IMR-90 (cell line): ENCODE results near the gene TRIML2. TPM values are rescaled to one million over a fixed set of nuclear protein-coding genes. Genes with fewer than 3 reads are reported as not detected.

ENCODE experiments used
- ATAC-seq: fragments of 200-7000 bp; cut with Tn5 transposase; 2 replicates; pipeline ENCODE4 v1.9.1; 2020; ENCODE audit warnings: low read depth, mild to moderate bottlenecking, moderate library complexity
- BruUV-seq: library from RNA; stranded (reverse); fragments of 400-500 nt; replicated peaks from 2 replicates; lab custom pipeline; 2021; lab: Mats Ljungman, UMichigan
- CTCF ChIA-PET: fragments of 300-600 bp; formaldehyde crosslinking; extraction: SDS; loops from one replicate; lab custom pipeline; 2021; ENCODE audit warnings: antibody characterized with exemption; lab: Yijun Ruan, JAX
- POLR2A ChIA-PET: fragments of 300-600 bp; sonication (Branson Sonifier 250); formaldehyde crosslinking; loops from one replicate; lab custom pipeline; 2022; ENCODE audit warnings: antibody characterized with exemption; ENCODE audit not compliant: unreplicated experiment; lab: Charles Lee
- DNase-seq: peaks from one replicate; pipeline ENCODE4 v3.0.0; 2013
- H2AFZ ChIP-seq: replicated peaks from 2 replicates; pipeline ENCODE3; 2013; ENCODE audit warnings: low read length, mild to moderate bottlenecking; ENCODE audit not compliant: poor library complexity
- H2AK5ac ChIP-seq: 2 replicates; pipeline ENCODE4 v1.6.1; 2013; ENCODE audit warnings: low read depth, low read length, inconsistent platforms
- H2AK9ac ChIP-seq: replicated peaks from 2 replicates; pipeline ENCODE3; 2013; ENCODE audit warnings: mild to moderate bottlenecking, low read depth, low read length, moderate library complexity; ENCODE audit not compliant: poor library complexity
- H2BK120ac ChIP-seq: 2 replicates; pipeline ENCODE4 v1.6.1; 2013; ENCODE audit warnings: low read depth, low read length, inconsistent platforms
- H2BK15ac ChIP-seq: 3 replicates; pipeline ENCODE4 v1.6.1; 2013; ENCODE audit warnings: low read depth, low read length, inconsistent platforms
- H2BK20ac ChIP-seq: 2 replicates; pipeline ENCODE4 v1.6.1; 2013; ENCODE audit warnings: low read depth, mild to moderate bottlenecking, inconsistent platforms, low read length, moderate library complexity
- H2BK5ac ChIP-seq: 2 replicates; pipeline ENCODE4 v1.6.1; 2013; ENCODE audit warnings: mild to moderate bottlenecking, low read depth, low read length, inconsistent platforms; ENCODE audit not compliant: poor library complexity, severe bottlenecking
- H3K14ac ChIP-seq: replicated peaks from 2 replicates; pipeline ENCODE4 v1.6.1; 2013; ENCODE audit warnings: low read depth, low read length, inconsistent platforms
- H3K18ac ChIP-seq: 2 replicates; pipeline ENCODE4 v1.6.1; 2013; ENCODE audit warnings: low read depth, low read length, control low read depth
- H3K23ac ChIP-seq: 2 replicates; pipeline ENCODE4 v1.6.1; 2013; ENCODE audit warnings: low read depth, low read length, inconsistent platforms
- H3K27ac ChIP-seq: 2 replicates; pipeline ENCODE4 v1.5.1; 2013; ENCODE audit warnings: mild to moderate bottlenecking, control low read depth, low read length; ENCODE audit not compliant: insufficient read depth
- H3K27me3 ChIP-seq: 2 replicates; pipeline ENCODE4 v1.6.1; 2013; ENCODE audit warnings: low read length; ENCODE audit not compliant: control insufficient read depth, insufficient read depth
- H3K36me3 ChIP-seq: 2 replicates; pipeline ENCODE4 v1.6.1; 2013; ENCODE audit warnings: low read length, mixed read lengths; ENCODE audit not compliant: control insufficient read depth, insufficient read depth
- H3K4ac ChIP-seq: 2 replicates; pipeline ENCODE4 v1.6.1; 2013; ENCODE audit warnings: low read depth, low read length, inconsistent platforms
- H3K4me1 ChIP-seq: 2 replicates; pipeline ENCODE4 v1.6.1; 2013; ENCODE audit warnings: low read length, mixed read lengths; ENCODE audit not compliant: control insufficient read depth, insufficient read depth
- H3K4me2 ChIP-seq: 2 replicates; pipeline ENCODE4 v1.6.1; 2013; ENCODE audit warnings: low read depth, mild to moderate bottlenecking, control low read depth, low read length, moderate library complexity
- H3K4me3 ChIP-seq: 2 replicates; pipeline ENCODE4 v1.5.1; 2013; ENCODE audit warnings: low read depth, mild to moderate bottlenecking, control low read depth, low read length, moderate library complexity; ENCODE audit not compliant: insufficient read depth
- H3K56ac ChIP-seq: 2 replicates; pipeline ENCODE4 v1.6.1; 2013; ENCODE audit warnings: low read length, inconsistent platforms; ENCODE audit not compliant: insufficient read depth; ENCODE audit errors: extremely low read depth
- H3K79me1 ChIP-seq, 2 experiments: 2 replicates each; pipeline ENCODE4 v1.6.1; 2013; ENCODE audit warnings: low read length in 2 of 2, inconsistent platforms in 1 of 2, low read depth in 1 of 2
- H3K9ac ChIP-seq: 2 replicates; pipeline ENCODE4 v1.6.1; 2013; ENCODE audit warnings: low read depth, low read length, control low read depth
- H3K9me1 ChIP-seq: 2 replicates; pipeline ENCODE4 v1.6.1; 2013; ENCODE audit warnings: low read length, inconsistent platforms; ENCODE audit not compliant: insufficient read depth
- H3K9me3 ChIP-seq: 2 replicates; pipeline ENCODE4 v1.6.1; 2013; ENCODE audit warnings: low read length; ENCODE audit not compliant: control insufficient read depth, insufficient read depth
- H4K20me1 ChIP-seq: 2 replicates; pipeline ENCODE4 v1.6.1; 2013; ENCODE audit warnings: low read length, inconsistent platforms; ENCODE audit not compliant: insufficient read depth
- H4K5ac ChIP-seq: 2 replicates; pipeline ENCODE4 v1.6.1; 2013; ENCODE audit warnings: mild to moderate bottlenecking, low read depth, low read length, control low read depth
- H4K8ac ChIP-seq, 2 experiments: 2 replicates each; pipeline ENCODE4 v1.6.1; 2013; ENCODE audit warnings: low read depth in 2 of 2, low read length in 2 of 2, control low read depth in 1 of 2, inconsistent platforms in 1 of 2
- H4K91ac ChIP-seq: 2 replicates; pipeline ENCODE4 v1.6.1; 2013; ENCODE audit warnings: low read depth, low read length, inconsistent platforms; ENCODE audit not compliant: insufficient read depth
- BHLHE40 ChIP-seq: fragments of 150-350 bp; IDR thresholded peaks from 2 replicates; pipeline ENCODE4 v1.6.1; 2016; ENCODE audit warnings: mild to moderate bottlenecking, low read depth, low read length
- CHD1 ChIP-seq: IDR thresholded peaks from 2 replicates; pipeline ENCODE4 v1.6.1; 2012; ENCODE audit warnings: low read depth, low read length, improper control_type of control experiment
- CTCF ChIP-seq: conservative IDR thresholded peaks from 2 replicates; pipeline ENCODE4 v1.5.1; 2012; ENCODE audit warnings: mild to moderate bottlenecking, low read depth, low read length, improper control_type of control experiment
- ELK1 ChIP-seq: fragments of 150-350 bp; IDR thresholded peaks from 2 replicates; pipeline ENCODE4 v1.6.1; 2016; ENCODE audit warnings: low read depth, mild to moderate bottlenecking, low read length, moderate library complexity, borderline replicate concordance
- FOS ChIP-seq: fragments of 150-350 bp; IDR thresholded peaks from 2 replicates; pipeline ENCODE4 v1.6.1; 2016; ENCODE audit warnings: low read depth, low read length
- MAFK ChIP-seq: IDR thresholded peaks from 2 replicates; pipeline ENCODE4 v1.6.1; 2012; ENCODE audit warnings: low read depth, low read length, improper control_type of control experiment
- MAZ ChIP-seq: IDR thresholded peaks from 2 replicates; pipeline ENCODE4 v1.6.1; 2012; ENCODE audit warnings: low read depth, mild to moderate bottlenecking, low read length, improper control_type of control experiment, moderate library complexity, borderline replicate concordance
- MXI1 ChIP-seq: IDR thresholded peaks from 2 replicates; pipeline ENCODE4 v1.6.1; 2012; ENCODE audit warnings: low read depth, mild to moderate bottlenecking, low read length, moderate library complexity, borderline replicate concordance
- NFE2L2 ChIP-seq: fragments of 150-350 bp; IDR thresholded peaks from 2 replicates; pipeline ENCODE4 v1.6.1; 2016; ENCODE audit warnings: low read depth, mild to moderate bottlenecking, low read length
- POLR2A ChIP-seq: IDR thresholded peaks from 2 replicates; pipeline ENCODE4 v1.6.1; 2012; ENCODE audit warnings: mild to moderate bottlenecking, low read depth, low read length
- RAD21 ChIP-seq: IDR thresholded peaks from 2 replicates; pipeline ENCODE4 v1.6.1; 2012; ENCODE audit warnings: low read length, improper control_type of control experiment
- RCOR1 ChIP-seq: IDR thresholded peaks from 2 replicates; pipeline ENCODE4 v1.6.1; 2012; ENCODE audit warnings: mild to moderate bottlenecking, low read length, improper control_type of control experiment; ENCODE audit not compliant: insufficient replicate concordance
- RFX5 ChIP-seq: IDR thresholded peaks from 2 replicates; pipeline ENCODE4 v1.8.0; 2012; ENCODE audit warnings: low read depth, mild to moderate bottlenecking, low read length, moderate library complexity
- SMC3 ChIP-seq: fragments of 150-350 bp; IDR thresholded peaks from 2 replicates; pipeline ENCODE4 v1.6.1; 2016; ENCODE audit warnings: low read depth, mild to moderate bottlenecking, antibody characterized with exemption, low read length, moderate library complexity
- WGBS, 2 experiments: methylation state at CpG; one replicate each; pipeline versions ENCODE4 v1.1.5 to v1.1.7; 2013; ENCODE audit warnings: missing lambda C conversion rate in 2 of 2; ENCODE audit not compliant: insufficient read length in 1 of 2; ENCODE audit errors: extremely low coverage in 2 of 2; 5-methylcytosine and 5-hydroxymethylcytosine counted together
- dilution Hi-C: fragments of 300-500 bp; cut with HindIII; formaldehyde crosslinking; loops from one replicate; pipeline ENCODE4 v1.14.3; 2018; ENCODE audit warnings: low sequenced_read_pairs; ENCODE audit not compliant: unreplicated experiment
- in situ Hi-C: fragments of 300-500 bp; cut with MboI; formaldehyde crosslinking; loops from 3 replicates; pipeline ENCODE4 v1.14.3; 2019; ENCODE audit warnings: low sequenced_read_pairs, inconsistent platforms, mixed read lengths
- intact Hi-C: fragments of 100-400 bp; cut with micrococcal nuclease; formaldehyde crosslinking; loops from 2 replicates; pipeline ENCODE4 v1.10.0; 2022
- polyA plus RNA-seq, 3 experiments: library from polyadenylated mRNA; depleted of rRNA; stranded (reverse); fragments of >200 nt; gene quantifications; 2 replicates each; pipeline ENCODE4 v1.2.3, GENCODE V29; 2012; ENCODE audit warnings: low replicate concordance in 1 of 3
- total RNA-seq: library from RNA; depleted of rRNA; stranded (reverse); fragments of >200 nt; gene quantifications from 2 replicates; pipeline ENCODE4 v1.2.3, GENCODE V29; 2012
- TF ChIP-seq, protein P1 (sequence below): fragments of 150-350 bp; IDR thresholded peaks from 2 replicates; pipeline ENCODE4 v1.6.1; 2017; ENCODE audit warnings: mild to moderate bottlenecking, antibody characterized with exemption, low read length, low read depth

Gene TRIML2
- total and polyA plus RNA-seq, 2 of the 4 experiments (the other 2 are of a cell fraction), result 0.18 to 0.21 TPM

GRCh38 chr4:188158336-188158735, 48.9 kb upstream of the TRIML2 start:
- POLR2A ChIA-PET, result no interaction called here
- peak overlapping the region; percentile 65 for H2AK9ac ChIP-seq
- TF ChIP-seq FOS (no peak), MAFK (no peak), NFE2L2 (no peak), ELK1 (no peak), CHD1 (no peak), RFX5 (no peak), SMC3 (no peak), MXI1 (no peak), POLR2A (no peak), CTCF (no peak), BHLHE40 (no peak), RCOR1 (no peak), MAZ (no peak), RAD21 (no peak)
- TF ChIP-seq, protein P1, sequence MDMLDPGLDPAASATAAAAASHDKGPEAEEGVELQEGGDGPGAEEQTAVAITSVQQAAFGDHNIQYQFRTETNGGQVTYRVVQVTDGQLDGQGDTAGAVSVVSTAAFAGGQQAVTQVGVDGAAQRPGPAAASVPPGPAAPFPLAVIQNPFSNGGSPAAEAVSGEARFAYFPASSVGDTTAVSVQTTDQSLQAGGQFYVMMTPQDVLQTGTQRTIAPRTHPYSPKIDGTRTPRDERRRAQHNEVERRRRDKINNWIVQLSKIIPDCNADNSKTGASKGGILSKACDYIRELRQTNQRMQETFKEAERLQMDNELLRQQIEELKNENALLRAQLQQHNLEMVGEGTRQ, result no peak

More at GRCh38 chr4:188158336-188158735, 48.9 kb upstream of the TRIML2 start:
- 93% methylated on average over 5 of the region's 10 CpGs; no CpG with 5 or more reads in 1 of the 2 experiments for WGBS, 2 experiments
- no peaks in the 10 kb centered on the region for H4K20me1 ChIP-seq
- H3K4me3 ChIP-seq, result no peak overlapping the region
- no peak overlapping the region for H3K4ac ChIP-seq
- H3K9ac ChIP-seq, result no peak overlapping the region
- no peak for DNase-seq
- no peak overlapping the region for H4K5ac ChIP-seq
- H2BK120ac ChIP-seq, result no peak overlapping the region
- no peak overlapping the region for H4K8ac ChIP-seq
- H3K18ac ChIP-seq, result no peak overlapping the region
- H3K9me1 ChIP-seq, result no peaks in the 10 kb centered on the region
- no peaks in the 10 kb centered on the region for H3K4me1 ChIP-seq
- in situ Hi-C loops (no loop called here), dilution Hi-C loops (no loop called here), intact Hi-C loops (no loop called here)
- H4K91ac ChIP-seq, result no peak overlapping the region
- CTCF ChIA-PET, result no interaction called here
- no peak for ATAC-seq
- no peaks in the 10 kb centered on the region for H3K36me3 ChIP-seq
- H2BK20ac ChIP-seq, result no peak overlapping the region
- no peak overlapping the region for H3K27ac ChIP-seq
- H3K27me3 ChIP-seq, result no peaks in the 10 kb centered on the region
- no peak overlapping the region for H2AFZ ChIP-seq
- H2AK5ac ChIP-seq, result no peak overlapping the region
- H3K79me1 ChIP-seq, result no peaks in the 10 kb centered on the region
- no TSS peak for BruUV-seq
- no peak overlapping the region for H2BK15ac ChIP-seq
- H3K9me3 ChIP-seq, result peaks cover 1% of the 10 kb centered on the region; the same call in 1 of the 2 replicates
- H2BK5ac ChIP-seq, result no peak overlapping the region
- H3K23ac ChIP-seq, result no peak overlapping the region
- no peak overlapping the region for H3K14ac ChIP-seq
- no peak overlapping the region for H3K4me2 ChIP-seq
- no peak overlapping the region for H3K56ac ChIP-seq
